Smooth muscle cell of the umbilical artery (primary cell): ENCODE data around the gene SIM1. TPM values are rescaled to one million over a fixed set of nuclear protein-coding genes. Genes with fewer than 3 reads are reported as not detected.

Experiments used
- total RNA-seq: library from RNA; depleted of rRNA; stranded (reverse); fragments of >200 nt; gene quantifications from 2 replicates; pipeline ENCODE4 v1.2.3, GENCODE V29; 2014

The SIM1 gene, protein sequence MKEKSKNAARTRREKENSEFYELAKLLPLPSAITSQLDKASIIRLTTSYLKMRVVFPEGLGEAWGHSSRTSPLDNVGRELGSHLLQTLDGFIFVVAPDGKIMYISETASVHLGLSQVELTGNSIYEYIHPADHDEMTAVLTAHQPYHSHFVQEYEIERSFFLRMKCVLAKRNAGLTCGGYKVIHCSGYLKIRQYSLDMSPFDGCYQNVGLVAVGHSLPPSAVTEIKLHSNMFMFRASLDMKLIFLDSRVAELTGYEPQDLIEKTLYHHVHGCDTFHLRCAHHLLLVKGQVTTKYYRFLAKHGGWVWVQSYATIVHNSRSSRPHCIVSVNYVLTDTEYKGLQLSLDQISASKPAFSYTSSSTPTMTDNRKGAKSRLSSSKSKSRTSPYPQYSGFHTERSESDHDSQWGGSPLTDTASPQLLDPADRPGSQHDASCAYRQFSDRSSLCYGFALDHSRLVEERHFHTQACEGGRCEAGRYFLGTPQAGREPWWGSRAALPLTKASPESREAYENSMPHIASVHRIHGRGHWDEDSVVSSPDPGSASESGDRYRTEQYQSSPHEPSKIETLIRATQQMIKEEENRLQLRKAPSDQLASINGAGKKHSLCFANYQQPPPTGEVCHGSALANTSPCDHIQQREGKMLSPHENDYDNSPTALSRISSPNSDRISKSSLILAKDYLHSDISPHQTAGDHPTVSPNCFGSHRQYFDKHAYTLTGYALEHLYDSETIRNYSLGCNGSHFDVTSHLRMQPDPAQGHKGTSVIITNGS
- not detected in 2 replicates for total RNA-seq

DNA sequence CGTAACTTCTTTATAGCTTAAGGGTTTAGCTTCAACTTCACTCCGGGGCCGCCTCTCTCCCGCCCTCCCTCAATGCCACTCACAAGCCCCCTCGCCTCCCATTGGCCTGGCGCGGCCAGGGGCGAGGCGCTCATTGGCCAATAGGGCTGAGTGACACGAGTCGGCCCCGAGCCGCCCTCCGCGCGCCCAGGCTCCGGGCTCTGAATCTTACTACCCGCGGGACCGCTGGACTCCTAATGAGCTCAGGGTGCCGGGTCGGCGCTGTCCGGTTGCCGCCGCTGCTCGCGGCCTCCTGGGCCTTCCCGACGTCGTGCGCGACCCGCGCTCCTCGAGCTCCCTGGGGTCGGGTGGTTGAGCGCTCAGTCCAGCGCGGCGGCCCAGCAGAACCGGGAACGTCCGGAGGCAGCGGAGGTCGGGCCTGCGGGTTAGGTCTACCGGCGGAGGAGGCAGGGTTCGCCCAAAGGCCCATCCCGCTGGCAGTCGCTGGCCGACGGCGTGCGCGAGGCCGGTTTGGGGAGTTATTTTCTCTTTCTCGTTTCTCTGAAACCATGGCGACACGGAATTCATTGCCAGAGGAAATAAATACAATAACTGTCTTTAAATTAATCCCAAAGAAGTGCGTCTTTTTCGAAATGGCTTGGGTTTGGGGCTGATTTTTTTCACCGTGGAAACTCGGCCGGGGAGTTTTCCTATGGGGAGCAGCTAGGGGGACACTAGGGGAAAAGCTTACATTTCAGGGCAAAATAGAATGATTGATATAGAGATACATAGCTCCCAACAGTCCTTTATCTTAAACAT, at the start of gene SIM1:
TSS of gene SIM1 (minus strand) at position 19 of the 798 bp plus-strand sequence. CDS start 1,453 bp downstream, outside the sequence.

